ENCODE measurements around the gene KRTAP5-2.

Gene KRTAP5-2

GRCh38 chr11:1561266-1561665 lies 36.8 kb downstream of the KRTAP5-2 start:
- TF ChIP-seq SIN3A (IDR thresholded peaks at IDR 0.05; ENCODE audit: borderline replicate concordance, insufficient read depth, low read length), result no peak
- TF ChIP-seq POLR2AphosphoS5 (IDR thresholded peaks at IDR 0.05; ENCODE audit: low read depth, low read length), result no peak
- no peak for TF ChIP-seq TAF1 (IDR thresholded peaks at IDR 0.05; ENCODE audit: borderline replicate concordance, insufficient read depth, low read length)
- no peak for TF ChIP-seq FOXP2 (optimal IDR thresholded peaks at IDR 0.05; ENCODE audit: borderline replicate concordance, extremely low read depth, extremely low read length, insufficient read depth)
- TF ChIP-seq REST (IDR thresholded peaks at IDR 0.05; ENCODE audit: insufficient read depth in 1 of 2, low read depth in 2 of 2, low read length in 2 of 2), result no peak

GRCh38 chr11:1560649-1561251 lies 37.3 kb downstream of the KRTAP5-2 start:
- no peak for TF ChIP-seq TAF1 (IDR thresholded peaks at IDR 0.05; ENCODE audit: borderline replicate concordance, insufficient read depth, low read length)
- no peak for TF ChIP-seq FOXP2 (optimal IDR thresholded peaks at IDR 0.05; ENCODE audit: borderline replicate concordance, extremely low read depth, extremely low read length, insufficient read depth)
- TF ChIP-seq SIN3A (IDR thresholded peaks at IDR 0.05; ENCODE audit: borderline replicate concordance, insufficient read depth, low read length), result no peak
- no peak for TF ChIP-seq REST (IDR thresholded peaks at IDR 0.05; ENCODE audit: insufficient read depth in 1 of 2, low read depth in 2 of 2, low read length in 2 of 2)
- no peak for TF ChIP-seq POLR2AphosphoS5 (IDR thresholded peaks at IDR 0.05; ENCODE audit: low read depth, low read length)

GRCh38 chr11:1560002-1560648 lies 38.0 kb downstream of the KRTAP5-2 start:
- no peak for TF ChIP-seq FOXP2 (optimal IDR thresholded peaks at IDR 0.05; ENCODE audit: borderline replicate concordance, extremely low read depth, extremely low read length, insufficient read depth)
- TF ChIP-seq TAF1 (IDR thresholded peaks at IDR 0.05; ENCODE audit: borderline replicate concordance, insufficient read depth, low read length), result no peak
- no peak for TF ChIP-seq REST (IDR thresholded peaks at IDR 0.05; ENCODE audit: insufficient read depth in 1 of 2, low read depth in 2 of 2, low read length in 2 of 2)
- no peak for TF ChIP-seq POLR2AphosphoS5 (IDR thresholded peaks at IDR 0.05; ENCODE audit: low read depth, low read length)
- no peak for TF ChIP-seq SIN3A (IDR thresholded peaks at IDR 0.05; ENCODE audit: borderline replicate concordance, insufficient read depth, low read length)

GRCh38 chr11:1559111-1559951 lies 38.8 kb downstream of the KRTAP5-2 start:
- TF ChIP-seq TAF1 (IDR thresholded peaks at IDR 0.05; ENCODE audit: borderline replicate concordance, insufficient read depth, low read length) (no peak), POLR2AphosphoS5 (IDR thresholded peaks at IDR 0.05; ENCODE audit: low read depth, low read length) (no peak), SIN3A (IDR thresholded peaks at IDR 0.05; ENCODE audit: borderline replicate concordance, insufficient read depth, low read length) (no peak), REST (IDR thresholded peaks at IDR 0.05; ENCODE audit: insufficient read depth in 1 of 2, low read depth in 2 of 2, low read length in 2 of 2) (no peak), FOXP2 (optimal IDR thresholded peaks at IDR 0.05; ENCODE audit: borderline replicate concordance, extremely low read depth, extremely low read length, insufficient read depth) (no peak)
